NT2/D1 (cell line): Measurements from ENCODE around the gene PTPRN2.
A peak's percentile ranks its signal among the peaks of the same experiment; 100 is the strongest.

Experiments used
- DNase-seq: peaks from one replicate; pipeline ENCODE4 v3.0.0-alpha.2; 2011; ENCODE audit warnings: low read depth, low spot score
- H3K27me3 ChIP-seq: 2 replicates; pipeline ENCODE4 v1.6.0; 2011; ENCODE audit warnings: mild to moderate bottlenecking; ENCODE audit not compliant: insufficient read length, insufficient read depth
- H3K36me3 ChIP-seq: 2 replicates; pipeline ENCODE4 v1.6.1; 2011; ENCODE audit warnings: mild to moderate bottlenecking, low read length, mixed read lengths; ENCODE audit not compliant: insufficient read depth, insufficient read length
- H3K4me1 ChIP-seq: 2 replicates; pipeline ENCODE4 v1.5.1; 2011; ENCODE audit not compliant: insufficient read depth, insufficient read length
- H3K4me3 ChIP-seq: 2 replicates; pipeline ENCODE4 v1.5.1; 2011; ENCODE audit warnings: low read depth; ENCODE audit not compliant: insufficient read length
- H3K9ac ChIP-seq: 2 replicates; pipeline ENCODE4 v1.6.0; 2011; ENCODE audit warnings: low read depth; ENCODE audit not compliant: insufficient read length
- H3K9me3 ChIP-seq: 2 replicates; pipeline ENCODE4 v1.5.1; 2011; ENCODE audit warnings: mild to moderate bottlenecking, low read length; ENCODE audit not compliant: insufficient read depth
- SUZ12 ChIP-seq: IDR thresholded peaks from 2 replicates; pipeline ENCODE4 v1.6.1; 2011; ENCODE audit not compliant: insufficient read length, insufficient read depth; ENCODE audit errors: extremely low read depth
- YY1 ChIP-seq: IDR thresholded peaks from 2 replicates; pipeline ENCODE4 v1.6.1; 2011; ENCODE audit not compliant: insufficient read length, insufficient read depth
- ZNF274 ChIP-seq: IDR thresholded peaks from 2 replicates; pipeline ENCODE4 v1.6.1; 2011; ENCODE audit warnings: mild to moderate bottlenecking, low read depth, low read length

Gene PTPRN2

DNA sequence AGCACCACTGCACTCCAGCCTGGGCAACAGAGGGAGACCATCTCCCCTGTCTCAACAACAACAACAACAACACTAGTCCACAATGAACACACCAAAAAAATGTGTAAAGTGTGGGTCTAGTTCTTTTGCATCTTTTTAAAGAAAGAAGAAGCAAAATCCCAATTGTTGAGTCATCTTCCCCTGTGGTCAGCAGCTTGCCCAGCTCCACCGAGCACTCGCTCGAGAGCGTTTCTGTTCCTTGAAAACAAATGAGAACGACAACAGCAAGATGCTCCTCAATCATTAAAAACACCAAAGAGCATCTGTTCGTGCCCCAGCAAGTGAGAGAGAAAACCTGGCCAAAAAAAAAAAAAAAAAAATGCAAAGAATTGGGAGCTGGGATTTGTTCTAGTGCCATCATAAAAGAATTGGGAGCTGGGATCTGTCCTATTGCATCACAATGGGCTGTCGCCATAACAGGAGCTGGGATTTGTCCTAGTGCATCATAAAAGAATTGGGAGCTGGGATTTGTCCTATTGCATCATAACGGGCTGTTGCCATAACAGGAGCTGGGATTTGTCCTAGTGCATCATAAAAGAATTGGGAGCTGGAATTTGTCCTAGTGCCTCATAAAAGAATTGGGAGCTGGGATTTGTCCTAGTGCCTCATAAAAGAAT is 118.1 kb downstream of the PTPRN2 start:
- TF ChIP-seq ZNF274: no peak
- no peak for TF ChIP-seq YY1
- no peak for TF ChIP-seq SUZ12

DNA sequence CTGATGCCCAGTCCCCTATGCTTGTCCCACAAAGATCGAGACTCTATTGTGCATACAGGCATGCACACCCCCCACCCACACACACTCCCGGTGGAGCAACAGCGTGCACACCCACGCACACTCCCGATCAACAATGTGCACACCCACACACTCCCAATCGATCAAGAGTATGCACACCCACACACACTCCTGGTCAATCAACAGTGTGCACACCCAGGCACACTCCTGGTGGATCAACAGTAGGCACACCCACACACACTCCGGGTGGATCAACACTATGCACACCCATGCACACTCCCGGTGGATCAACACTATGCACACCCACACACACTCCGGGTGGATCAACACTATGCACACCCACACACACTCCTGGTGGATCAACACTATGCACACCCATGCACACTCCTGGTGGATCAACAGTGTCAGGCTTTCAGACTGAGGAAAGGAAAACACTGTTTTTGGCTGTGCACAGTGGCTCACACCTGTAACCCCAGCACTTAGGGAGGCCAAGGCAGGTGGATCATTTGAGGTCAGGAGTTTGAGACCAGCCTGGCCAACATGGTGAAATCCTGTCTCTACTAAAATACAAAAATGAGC is 118.8 kb downstream of the PTPRN2 start:
- no peak overlapping the region for H3K4me3 ChIP-seq
- no peak for TF ChIP-seq ZNF274
- TF ChIP-seq YY1: no peak
- no peak for TF ChIP-seq SUZ12
- no peaks in the 10 kb centered on the region for H3K9me3 ChIP-seq
- no peaks in the 10 kb centered on the region for H3K36me3 ChIP-seq
- no peak overlapping the region for H3K9ac ChIP-seq
- H3K27me3 ChIP-seq: no peaks in the 10 kb centered on the region
- no peak for DNase-seq
- H3K4me1 ChIP-seq: peaks cover 8% of the 10 kb centered on the region

More for the DNA sequence above, 118.1 kb downstream of the PTPRN2 start:
- no peak overlapping the region for H3K4me3 ChIP-seq
- no peak overlapping the region for H3K9ac ChIP-seq
- no peaks in the 10 kb centered on the region for H3K36me3 ChIP-seq
- peak; percentile 69 for DNase-seq
- no peaks in the 10 kb centered on the region for H3K9me3 ChIP-seq
- H3K27me3 ChIP-seq: no peaks in the 10 kb centered on the region
- peaks cover 8% of the 10 kb centered on the region for H3K4me1 ChIP-seq

DNA sequence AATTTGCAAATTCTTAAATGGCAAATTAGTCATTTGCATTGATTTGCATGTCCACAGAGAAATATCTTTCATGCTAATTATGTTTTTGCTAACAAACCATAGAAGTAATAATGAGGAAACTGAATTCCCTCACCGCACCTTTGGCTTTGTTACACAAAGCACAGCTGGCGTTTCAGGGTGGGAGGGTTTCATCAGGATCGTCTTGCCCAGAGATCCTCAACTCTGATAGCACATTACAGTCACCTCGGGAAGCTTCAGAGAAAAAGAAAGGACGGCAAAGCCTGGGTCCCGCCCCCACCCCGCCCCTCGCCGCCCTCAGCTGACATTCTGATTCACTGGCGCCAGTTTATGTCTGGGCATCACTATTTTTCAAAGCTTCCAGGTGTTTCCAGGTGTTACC is 119.4 kb downstream of the PTPRN2 start:
- H3K4me3 ChIP-seq: no peak overlapping the region
- H3K9ac ChIP-seq: no peak overlapping the region
- TF ChIP-seq SUZ12 (no peak), ZNF274 (no peak), YY1 (no peak)
- no peaks in the 10 kb centered on the region for H3K36me3 ChIP-seq
- peaks cover 8% of the 10 kb centered on the region for H3K4me1 ChIP-seq
- H3K27me3 ChIP-seq: no peaks in the 10 kb centered on the region
- H3K9me3 ChIP-seq: no peaks in the 10 kb centered on the region
- DNase-seq: no peak

DNA sequence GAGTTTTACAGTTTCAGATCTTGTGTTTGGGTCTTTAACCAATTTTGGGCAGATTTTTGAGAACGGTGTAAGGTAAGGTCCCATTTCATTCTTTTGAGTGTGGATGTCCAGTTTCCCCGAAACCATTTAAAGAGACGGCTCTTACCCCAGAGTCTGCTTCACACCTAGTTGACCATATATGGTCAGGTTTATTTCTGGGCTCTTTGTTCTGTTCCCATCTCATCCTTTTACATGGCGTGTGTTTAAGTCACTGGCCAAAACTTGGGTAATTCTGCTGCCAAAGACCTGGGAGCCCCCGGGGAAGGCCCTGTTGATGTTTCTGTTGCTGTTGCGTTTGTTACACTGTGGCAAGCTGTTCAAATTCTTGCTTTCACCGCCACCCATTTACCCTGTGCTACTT is 120.1 kb downstream of the PTPRN2 start:
- H3K4me1 ChIP-seq: peaks cover 8% of the 10 kb centered on the region
- H3K27me3 ChIP-seq: no peaks in the 10 kb centered on the region
- H3K9ac ChIP-seq: no peak overlapping the region
- DNase-seq: no peak
- no peaks in the 10 kb centered on the region for H3K36me3 ChIP-seq
- H3K9me3 ChIP-seq: no peaks in the 10 kb centered on the region
- no peak overlapping the region for H3K4me3 ChIP-seq
- TF ChIP-seq SUZ12: no peak
- no peak for TF ChIP-seq YY1
- no peak for TF ChIP-seq ZNF274

DNA sequence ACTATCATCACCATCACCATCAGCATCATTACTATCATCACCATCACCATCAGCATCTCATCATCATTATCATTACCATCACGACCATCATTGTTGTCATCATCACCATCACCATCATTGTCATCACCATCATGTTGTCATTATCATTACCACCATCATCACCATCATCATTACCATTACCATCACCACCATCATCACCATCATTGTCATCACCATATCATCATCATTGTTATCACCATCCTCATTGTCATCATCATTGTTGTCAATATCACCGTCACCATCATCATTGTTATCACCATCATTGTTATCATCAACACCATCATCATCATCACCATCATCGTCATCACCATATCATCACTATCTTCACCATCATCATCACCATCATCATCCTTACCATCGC is 124.3 kb downstream of the PTPRN2 start:
- no peak overlapping the region for H3K4me3 ChIP-seq
- H3K36me3 ChIP-seq: no peaks in the 10 kb centered on the region
- no peak overlapping the region for H3K9ac ChIP-seq
- TF ChIP-seq ZNF274 (no peak), SUZ12 (no peak), YY1 (no peak)
- peaks cover 2% of the 10 kb centered on the region for H3K4me1 ChIP-seq
- no peaks in the 10 kb centered on the region for H3K27me3 ChIP-seq
- DNase-seq: no peak
- H3K9me3 ChIP-seq: no peaks in the 10 kb centered on the region

DNA sequence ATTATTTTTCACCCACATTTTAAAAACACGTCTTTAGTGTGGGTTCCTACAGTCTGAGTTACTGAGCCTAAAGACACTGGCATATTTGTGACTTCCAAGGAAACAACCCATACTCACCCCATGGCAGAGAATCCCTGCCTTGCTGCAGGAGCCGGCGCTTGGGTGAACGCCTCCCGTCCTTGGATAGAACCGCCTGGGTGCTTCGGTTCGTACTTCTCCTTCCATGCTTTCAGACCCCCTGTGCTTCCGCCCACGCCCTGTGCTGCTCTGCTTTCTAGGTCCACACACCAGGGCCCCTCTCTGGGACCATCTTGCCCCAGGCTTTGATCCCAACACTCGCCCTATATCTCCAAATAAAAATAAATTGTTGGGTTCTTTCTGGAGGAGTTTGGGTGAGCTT is 125.8 kb downstream of the PTPRN2 start:
- Histone ChIP-seq H3K9ac (no peak overlapping the region), H3K4me3 (no peak overlapping the region), H3K27me3 (no peaks in the 10 kb centered on the region), H3K4me1 (no peaks in the 10 kb centered on the region), H3K9me3 (no peaks in the 10 kb centered on the region), H3K36me3 (no peaks in the 10 kb centered on the region)
- no peak for DNase-seq
- TF ChIP-seq SUZ12 (no peak), ZNF274 (no peak), YY1 (no peak)

DNA sequence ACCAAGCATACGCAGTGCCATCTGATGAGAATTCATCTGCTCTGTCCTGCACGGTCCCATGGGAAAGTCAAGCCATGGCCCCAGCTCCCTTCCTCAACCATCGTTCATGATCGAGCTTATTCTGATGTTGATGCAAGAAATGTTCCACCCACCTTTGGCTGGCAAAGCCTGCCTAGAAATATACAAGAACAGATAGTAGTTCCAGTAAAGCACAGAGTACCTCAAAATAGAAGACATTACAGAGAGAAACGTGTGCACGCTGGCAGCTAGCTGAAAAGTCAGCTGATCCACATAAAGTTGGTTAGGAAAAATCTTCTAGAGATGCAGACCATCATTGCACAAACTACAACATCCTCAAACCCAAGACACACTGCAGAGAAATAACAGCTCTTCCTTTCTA is 127.0 kb downstream of the PTPRN2 start:
- H3K4me1 ChIP-seq: no peaks in the 10 kb centered on the region
- H3K36me3 ChIP-seq: no peaks in the 10 kb centered on the region
- peaks cover 5% of the 10 kb centered on the region; the same call in 1 of the 2 replicates for H3K9me3 ChIP-seq
- TF ChIP-seq YY1: no peak
- TF ChIP-seq SUZ12: no peak
- TF ChIP-seq ZNF274: no peak
- H3K27me3 ChIP-seq: no peaks in the 10 kb centered on the region
- DNase-seq: no peak
- H3K4me3 ChIP-seq: no peak overlapping the region
- no peak overlapping the region for H3K9ac ChIP-seq
